HG02678 (cell line): ENCODE results near the gene UBE2R2.
"Not testable (repeated sequence)": the region's sequence is repeated elsewhere in the genome, so short reads cannot be mapped to it uniquely, and the experiment has no call there.

Source experiments
- ATAC-seq: cut with Tn5 transposase; IDR thresholded peaks from one replicate; pipeline ENCODE4 v1.9.1; 2021; ENCODE audit warnings: mild to moderate bottlenecking, moderate library complexity; ENCODE audit not compliant: unreplicated experiment

The UBE2R2 gene, protein sequence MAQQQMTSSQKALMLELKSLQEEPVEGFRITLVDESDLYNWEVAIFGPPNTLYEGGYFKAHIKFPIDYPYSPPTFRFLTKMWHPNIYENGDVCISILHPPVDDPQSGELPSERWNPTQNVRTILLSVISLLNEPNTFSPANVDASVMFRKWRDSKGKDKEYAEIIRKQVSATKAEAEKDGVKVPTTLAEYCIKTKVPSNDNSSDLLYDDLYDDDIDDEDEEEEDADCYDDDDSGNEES

DNA sequence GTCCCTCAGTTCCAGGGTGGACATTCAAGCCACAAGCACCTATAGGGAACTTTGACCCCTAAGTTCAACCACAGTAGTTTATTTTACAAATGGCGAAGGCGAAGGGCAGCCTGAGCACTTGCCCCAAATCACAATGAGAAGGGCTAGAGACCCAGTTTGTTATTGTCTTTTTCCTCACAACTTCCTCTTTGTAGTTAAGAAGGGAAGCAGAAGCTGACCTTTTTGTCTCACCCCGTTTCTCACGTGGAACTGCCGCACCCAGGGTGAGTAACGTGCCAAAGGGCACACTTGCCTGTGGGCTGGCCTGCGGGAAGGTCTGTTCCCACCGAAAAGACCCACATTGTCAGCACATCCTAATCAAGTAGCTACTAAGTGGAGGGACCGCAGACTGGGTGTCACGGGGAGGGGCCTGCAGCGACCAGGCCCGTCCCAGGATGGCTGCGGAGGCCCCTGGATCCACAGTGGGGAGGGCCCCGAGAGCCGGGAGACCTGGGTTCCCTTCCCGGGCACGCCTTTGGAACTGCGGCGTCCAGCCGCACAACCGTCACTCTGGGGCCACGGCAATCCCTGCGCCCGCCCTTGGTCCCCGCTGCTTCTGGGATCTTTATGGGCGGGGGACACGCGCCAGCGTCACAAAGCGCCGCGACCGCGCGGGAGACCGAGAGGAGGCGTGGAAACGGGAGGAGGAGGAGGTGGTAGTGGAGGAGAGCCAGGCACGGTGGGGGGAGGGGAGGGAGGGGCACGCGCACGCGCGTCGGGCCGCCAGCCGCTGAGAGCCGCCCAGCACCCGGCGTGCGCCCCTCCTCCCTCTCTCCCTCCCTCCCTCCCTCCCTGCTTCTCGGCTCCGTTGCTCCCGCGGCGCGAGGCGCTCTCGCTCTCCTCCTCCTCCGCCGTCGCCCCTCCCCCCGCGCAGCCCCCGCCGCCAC, at the start of gene UBE2R2:
Gene UBE2R2, plus strand, starts transcription at position 834 of the 926 bp plus-strand sequence. CDS start 598 bp downstream, outside the sequence.
- peak; percentile 73 for ATAC-seq

DNA sequence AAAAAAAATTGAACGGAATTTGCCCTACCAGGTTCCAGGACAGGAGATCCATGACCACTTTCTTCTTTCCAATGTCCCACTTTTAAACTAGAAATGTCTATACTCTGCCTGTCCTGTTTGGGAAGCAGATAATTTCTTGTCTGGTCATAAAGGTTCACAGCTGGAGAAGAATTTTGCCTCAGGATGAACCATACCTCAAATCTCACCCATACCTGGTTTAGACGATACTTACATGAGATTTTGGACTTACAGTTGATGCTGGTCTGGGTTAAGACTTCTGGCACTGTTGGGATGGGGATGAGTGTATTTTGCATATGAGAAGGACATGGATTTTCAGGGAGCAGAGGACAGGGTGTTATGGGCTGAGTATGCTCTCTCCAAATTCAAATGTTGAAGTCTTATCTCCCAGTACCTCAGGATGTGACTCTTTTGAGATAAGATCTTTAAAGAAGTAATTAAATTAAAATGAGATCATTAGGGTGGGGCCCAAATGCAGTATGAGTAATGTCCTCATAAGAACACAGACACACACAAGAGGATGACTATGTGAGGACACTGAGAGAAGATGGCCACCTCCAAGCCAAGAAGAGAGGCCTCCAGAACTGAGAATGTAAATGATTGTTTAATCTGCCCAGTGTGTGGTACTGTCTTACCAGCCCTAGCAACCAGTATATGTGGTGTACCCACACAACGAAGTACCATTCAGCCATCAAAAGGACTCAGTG, 46.6 kb upstream of the UBE2R2 start:
- ATAC-seq: not testable (repeated sequence)

DNA sequence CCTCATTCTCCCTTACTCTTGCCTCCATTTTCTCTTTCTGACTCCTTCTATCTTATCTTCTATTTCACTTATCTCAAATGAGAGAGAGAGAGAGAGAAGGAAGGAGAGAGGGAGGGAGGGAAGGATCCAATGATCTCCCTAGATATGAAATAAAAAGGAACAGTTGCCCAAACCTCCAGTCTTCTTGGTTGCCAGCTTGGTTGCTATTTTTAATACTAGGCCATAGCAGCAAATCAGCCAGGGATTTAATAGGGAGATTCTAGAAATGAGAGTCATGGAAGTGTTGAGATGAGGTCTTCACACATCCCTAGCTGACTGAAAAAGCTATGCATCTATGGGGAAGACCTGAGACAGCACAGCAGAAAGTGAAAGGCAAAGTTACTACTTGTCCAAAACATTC, 43.8 kb upstream of the UBE2R2 start:
- ATAC-seq: not testable (repeated sequence)

DNA sequence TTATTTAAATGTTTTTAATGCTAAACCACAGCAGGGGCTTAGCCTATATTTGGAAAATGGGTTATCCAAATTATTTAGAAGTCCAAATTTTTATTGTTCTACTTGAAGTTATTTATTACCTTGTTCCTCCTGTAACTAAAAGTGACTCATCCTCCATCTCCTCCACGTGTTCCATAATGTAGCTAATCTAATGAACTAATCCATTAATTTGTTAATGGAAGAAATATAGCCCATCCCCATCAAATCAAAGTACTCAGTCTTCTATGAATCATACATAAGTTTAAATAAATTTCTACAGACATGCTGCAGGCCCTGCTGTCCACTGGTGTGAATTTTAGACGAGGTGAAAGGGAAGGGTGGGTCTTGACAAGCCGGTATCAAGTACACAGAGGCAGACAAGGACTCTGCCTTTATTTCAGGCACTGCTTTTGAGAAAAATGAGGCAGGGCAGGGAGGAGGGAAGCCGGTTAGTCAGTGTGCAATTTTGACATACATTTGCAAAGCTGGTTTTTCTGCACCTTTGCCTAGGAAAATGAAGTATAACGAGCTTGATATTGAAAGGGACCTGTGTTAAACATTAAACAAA, 42.8 kb upstream of the UBE2R2 start:
- not testable (repeated sequence) for ATAC-seq

DNA sequence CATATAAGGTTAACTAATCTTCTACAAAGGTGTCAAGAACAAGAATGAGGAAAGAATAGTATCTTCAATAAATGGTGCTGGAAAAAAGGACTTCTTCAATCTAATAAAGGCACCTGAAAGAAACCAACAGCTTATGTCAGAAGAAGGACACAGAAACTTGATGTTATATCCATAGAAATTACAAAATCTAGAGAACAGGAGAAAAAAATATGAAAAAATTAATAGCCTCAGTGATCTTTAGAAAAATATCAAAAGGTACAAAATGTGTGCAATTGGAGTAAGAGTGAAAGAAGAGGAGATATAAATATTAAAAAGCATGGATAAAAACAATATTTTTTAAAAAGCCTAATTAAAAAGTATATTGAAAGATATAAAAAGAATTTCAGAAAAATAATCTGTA, 40.4 kb upstream of the UBE2R2 start:
- ATAC-seq: no peak

DNA sequence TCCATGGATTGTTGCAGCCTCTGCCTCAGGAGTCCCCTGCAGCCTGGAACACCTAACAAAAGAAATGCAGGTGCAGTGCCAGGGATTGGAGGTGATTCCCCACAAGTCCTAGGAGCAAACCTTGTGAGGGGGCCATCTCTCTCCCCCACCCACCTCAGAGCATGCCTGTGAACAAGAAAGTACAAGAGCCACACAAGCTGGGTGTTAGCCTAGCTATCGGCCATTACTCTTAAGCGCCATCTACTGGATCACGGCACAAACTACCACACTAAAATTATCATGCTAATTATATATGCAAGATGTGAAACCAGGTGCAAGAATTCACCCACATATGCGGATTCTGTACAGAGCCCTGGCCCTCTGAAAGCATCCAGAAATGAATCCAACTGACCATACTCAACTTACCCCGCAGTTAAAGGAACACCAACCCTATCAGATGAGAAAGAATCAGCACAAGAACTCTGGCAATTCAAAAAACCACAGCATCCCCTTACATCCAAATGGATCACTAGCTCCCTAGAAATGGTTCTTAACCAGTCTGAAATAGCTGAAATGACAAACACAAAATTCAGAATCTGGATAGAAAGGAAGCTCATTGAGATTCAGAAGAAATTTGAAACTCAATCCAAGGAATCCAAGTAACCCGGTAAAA, 38.1 kb upstream of the UBE2R2 start:
- peak; percentile 61 for ATAC-seq

DNA sequence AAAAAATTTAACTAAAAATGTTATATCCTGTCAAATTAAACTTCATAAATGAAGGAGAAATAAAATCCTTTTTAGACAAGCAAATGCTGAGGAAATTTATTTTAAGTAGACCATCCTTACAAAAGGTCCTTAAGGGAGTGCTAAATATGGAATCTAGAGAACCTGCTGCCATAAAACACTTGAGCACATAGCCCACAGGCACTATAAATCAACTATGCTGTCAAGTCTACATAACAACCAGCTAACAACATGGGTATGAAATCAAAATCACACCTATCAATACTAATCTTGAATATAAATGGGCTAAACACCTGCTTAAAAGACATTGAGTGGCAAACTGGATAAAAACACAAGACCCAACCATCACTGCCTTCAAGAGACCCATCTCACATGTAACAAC, 36.7 kb upstream of the UBE2R2 start:
- ATAC-seq: no peak

DNA sequence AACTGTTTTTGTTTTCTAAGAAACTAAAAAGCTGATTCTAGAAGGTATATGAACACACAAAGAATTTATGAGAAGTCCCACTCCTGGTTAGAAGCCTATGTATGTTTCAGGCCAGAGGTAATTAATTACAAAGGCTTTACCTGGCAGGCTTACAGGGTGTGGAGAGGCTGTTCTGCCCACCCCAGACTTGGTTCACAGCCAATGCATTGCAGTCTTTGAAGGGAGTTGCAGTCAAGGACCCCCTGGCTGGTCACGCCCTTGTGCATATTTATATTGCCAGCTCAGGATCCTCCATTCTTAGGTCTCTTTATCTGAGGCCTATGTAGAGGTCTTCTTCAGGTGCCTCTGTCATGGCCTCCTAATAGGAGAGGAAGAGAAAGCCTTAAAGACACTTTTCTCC, 35.2 kb upstream of the UBE2R2 start:
- ATAC-seq: no peak

DNA sequence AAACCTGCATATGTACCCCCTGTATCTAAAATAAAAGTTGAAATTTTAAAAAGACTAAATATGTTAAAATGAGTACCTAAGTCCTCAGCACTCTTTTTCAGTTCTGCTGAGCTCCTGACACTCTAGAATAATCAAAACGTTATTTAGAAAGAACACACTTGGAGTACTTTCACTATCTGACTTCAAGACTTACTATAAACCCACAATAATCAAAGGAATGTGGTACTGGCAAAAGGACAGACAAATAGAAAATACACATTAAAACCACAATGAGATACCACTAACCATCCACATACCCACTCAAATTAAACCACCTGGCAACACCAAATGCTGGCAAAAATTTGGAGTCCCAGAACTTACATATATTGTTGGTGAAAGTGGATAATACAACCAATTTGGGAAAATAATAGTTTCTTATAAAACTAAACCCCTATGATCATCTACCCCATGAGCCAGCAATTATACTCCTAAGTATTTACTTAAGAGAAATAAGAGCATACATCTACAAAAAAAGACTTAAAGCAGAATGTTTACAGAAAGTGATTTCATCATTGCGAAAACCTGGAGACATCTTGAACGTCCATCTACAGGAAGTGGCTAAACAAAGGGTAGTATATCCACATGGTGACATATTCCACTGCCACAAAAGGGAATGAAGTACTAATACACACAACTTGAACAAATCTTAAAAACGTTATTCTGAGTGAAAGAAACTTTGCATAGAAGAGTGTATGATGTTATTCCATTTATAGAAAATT, 34.4 kb upstream of the UBE2R2 start:
- ATAC-seq: no peak

DNA sequence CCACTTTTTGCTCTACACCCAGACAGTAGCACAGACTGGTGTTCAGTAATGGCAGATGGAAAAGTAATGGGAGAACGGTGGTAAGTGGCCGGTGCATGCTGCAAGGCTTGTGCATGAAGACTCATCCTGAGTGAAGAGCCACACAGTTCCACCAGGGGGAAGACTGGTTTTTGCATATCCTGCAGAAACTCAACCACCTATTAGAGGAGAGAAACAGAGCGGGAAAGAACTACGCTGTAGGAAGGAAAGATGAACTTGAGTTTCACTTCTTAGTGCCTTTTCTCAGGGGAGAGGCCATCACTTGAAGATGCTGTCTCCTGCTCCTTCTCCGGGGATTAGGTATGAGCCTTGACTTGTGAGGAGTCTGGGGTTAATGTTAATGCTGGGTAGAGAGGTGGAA, 31.0 kb upstream of the UBE2R2 start:
- no peak for ATAC-seq

DNA sequence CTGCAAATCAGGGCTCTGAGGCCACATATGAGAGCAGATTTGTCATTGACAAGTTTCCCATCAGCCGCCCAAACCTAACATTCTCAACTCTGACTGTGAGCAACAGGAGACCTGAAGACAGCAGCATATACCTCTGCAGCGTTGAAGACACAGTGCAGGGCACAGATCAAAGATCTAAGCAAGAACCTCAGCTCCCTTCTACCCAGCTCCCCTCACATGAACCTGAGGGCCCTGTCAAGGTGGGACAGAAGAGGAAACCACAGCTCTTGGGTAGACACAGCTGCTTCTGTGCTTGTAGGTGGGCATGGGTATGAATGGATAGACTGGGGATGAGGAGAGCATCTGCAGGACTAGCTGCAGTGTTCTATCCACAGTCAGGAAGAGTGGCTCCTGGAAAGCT, 30.3 kb upstream of the UBE2R2 start:
- ATAC-seq: no peak

DNA sequence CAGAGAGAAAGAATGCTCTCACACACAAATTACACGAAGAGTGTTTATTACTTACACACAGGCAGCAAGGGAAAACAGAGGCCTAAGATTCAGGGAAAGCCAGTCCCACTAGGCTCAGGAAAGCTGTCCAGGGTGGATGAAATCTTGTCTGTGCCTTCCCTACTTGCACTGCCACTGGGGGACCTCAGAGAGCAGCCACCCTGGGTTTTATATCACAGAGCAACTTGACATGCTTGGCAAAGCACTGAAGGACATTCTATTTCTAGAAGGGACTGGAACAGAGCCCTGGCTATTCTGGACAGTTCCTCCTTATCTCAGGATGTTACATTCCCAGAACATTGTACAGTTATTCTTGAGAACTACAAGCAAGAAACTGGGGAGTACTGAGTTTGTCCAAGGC, 29.1 kb upstream of the UBE2R2 start:
- ATAC-seq: no peak

DNA sequence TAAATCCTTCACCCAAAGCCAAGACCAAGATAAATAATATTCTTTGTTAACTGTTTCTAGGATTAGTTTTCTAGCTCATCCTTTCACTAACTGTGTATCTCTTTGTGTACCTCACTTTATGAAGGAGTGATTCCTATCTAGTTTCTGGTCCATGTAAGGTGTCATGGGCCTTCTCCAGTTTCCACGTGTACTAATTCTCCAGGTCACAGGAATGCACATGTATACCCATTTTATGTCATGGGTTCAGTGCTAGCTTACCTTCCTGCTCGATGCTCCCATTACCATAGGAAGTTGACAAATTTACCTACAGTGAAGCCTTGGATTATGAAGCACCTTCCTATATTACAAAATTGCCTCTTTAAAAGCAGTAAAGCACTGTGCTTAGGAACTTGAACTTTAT, 27.5 kb upstream of the UBE2R2 start:
- not testable (repeated sequence) for ATAC-seq

DNA sequence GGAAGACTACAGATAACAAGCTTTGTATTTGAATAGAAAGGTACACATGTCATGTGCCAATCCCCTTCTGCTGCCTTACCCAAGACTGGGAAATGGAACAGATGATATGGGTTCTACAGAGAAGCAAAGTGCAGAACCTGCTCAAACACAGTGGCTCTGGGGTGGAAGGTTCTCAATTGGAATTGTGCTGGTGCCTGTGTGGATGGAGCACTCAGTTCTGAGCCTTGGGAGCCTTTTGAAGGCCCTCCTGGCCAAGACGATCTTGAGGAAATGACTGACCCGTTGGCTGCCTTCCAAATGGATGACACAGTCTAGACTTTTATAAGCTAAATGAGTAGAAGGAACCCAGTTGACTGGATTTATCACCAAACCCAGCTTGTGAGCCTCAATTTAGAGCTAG, 25.8 kb upstream of the UBE2R2 start:
- no peak for ATAC-seq

DNA sequence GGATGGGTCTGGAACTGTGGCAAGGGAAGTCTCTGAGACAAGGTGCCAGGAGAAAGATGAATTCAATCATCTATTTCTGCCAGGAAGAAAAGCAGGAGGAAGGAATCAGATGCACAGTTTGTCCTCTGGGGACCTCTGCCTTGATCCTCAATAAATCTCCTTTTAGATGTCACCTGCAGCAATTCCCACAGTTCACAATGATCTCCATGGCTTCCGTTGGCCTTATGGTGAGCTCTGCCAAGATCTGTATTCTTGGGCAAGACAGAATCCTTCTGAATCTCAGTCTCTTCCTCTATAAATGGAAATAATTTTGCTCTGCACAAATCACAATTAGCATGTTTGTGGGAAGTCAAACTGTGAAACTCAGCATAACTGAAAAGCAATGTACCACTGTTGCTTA, 23.5 kb upstream of the UBE2R2 start:
- ATAC-seq: not testable (repeated sequence)

DNA sequence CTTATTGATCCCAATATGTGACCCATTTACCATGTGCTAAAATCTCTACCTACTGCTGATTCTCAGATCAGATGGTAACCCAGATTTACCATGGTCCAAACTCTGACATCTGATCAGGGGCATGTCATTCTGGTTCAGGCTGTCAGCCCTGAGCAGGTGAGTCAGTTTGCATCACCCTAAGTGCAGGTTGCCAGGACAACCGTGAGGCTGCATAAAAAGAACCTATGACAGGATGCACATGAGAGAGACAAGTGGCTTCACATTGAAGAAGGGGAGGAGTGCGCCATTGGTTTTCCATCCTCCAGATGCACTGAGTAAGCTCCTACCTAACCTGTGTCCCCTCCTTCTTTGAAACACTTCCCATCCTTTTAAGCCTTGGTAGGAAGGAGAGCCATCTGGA, 22.4 kb upstream of the UBE2R2 start:
- no peak for ATAC-seq

DNA sequence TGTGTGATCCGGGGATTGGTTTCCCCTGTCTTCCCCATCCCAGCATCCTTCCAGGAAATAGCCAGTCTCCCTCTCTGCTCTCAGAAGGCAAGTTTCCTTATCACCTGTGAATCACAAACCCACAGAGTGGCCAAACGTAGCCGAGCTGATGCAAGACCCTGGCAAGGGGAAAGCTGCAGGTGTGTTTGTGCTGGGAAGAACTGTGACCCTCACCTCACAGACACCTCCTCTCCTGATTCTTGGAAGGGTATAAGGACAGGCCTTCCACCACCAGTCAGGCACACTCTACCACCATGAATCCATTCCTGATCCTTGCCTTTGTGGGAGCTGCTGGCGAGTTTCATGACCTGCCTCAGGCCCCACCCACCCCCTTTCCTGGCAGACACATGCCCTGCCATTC, 21.7 kb upstream of the UBE2R2 start, which contains the start of gene PRSS3:
Gene PRSS3, plus strand, starts transcription at position 281 of the 400 bp plus-strand sequence. Its CDS starts 13 bp downstream, at position 294.
- no peak for ATAC-seq

DNA sequence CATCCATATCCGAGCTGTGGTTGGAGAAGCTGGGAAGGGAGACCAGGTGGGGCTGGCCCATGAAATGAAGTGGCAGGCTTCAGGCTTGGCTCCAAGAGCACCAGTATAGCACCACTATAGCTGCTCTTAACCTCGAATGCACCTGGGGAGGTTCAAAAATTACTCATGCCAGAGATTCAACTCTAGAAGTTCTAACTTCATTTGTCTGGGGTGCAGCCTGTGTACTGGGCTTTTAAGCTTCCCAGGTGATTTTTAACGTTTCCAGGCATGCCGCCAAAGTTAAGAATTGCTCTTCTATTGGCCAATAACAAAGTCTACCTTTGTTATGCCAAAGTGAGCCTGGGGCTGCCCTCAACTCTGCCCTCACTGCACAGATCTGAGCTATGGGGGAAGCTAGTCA, 21.1 kb upstream of the UBE2R2 start:
- no peak for ATAC-seq

DNA sequence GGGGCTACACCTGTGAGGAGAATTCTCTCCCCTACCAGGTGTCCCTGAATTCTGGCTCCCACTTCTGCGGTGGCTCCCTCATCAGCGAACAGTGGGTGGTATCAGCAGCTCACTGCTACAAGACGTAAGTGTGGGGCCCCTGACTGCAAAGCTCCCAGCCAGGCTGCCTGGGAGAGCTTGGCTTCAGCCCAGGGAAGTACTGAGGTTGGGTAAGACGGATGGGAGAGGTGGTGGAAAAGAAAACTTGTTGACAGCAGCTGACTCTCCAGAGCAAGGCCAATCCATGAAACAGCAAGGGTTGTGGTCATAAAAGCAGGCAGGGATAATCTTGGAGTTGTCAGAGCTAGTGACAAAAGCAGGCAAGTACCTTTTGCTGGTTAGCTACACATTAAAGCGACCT, 20.3 kb upstream of the UBE2R2 start:
- ATAC-seq: not testable (repeated sequence)

DNA sequence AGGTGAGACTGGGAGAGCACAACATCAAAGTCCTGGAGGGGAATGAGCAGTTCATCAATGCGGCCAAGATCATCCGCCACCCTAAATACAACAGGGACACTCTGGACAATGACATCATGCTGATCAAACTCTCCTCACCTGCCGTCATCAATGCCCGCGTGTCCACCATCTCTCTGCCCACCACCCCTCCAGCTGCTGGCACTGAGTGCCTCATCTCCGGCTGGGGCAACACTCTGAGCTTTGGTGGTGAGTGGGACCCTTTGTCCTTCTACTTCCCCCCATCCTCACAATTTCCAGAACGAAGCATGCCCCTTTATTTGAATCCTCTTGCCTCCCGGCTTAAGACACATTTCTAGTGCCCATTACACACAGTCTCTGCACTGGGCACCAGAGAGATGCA, 19.1 kb upstream of the UBE2R2 start:
- ATAC-seq: no peak
